HFFc6 (cell line): ENCODE measurements around the gene ACSL1. TPM values are rescaled to one million over a fixed set of nuclear protein-coding genes. Genes with fewer than 3 reads are reported as not detected.

Experiments
- DNase-seq: peaks from one replicate; pipeline ENCODE4 v3.0.0-alpha.2; 2018
- H3K27ac Mint-ChIP-seq: 2 replicates; pipeline ENCODE4 v1.8.0; 2020; ENCODE audit warnings: mild to moderate bottlenecking, mixed read lengths
- H3K27me3 Mint-ChIP-seq: 2 replicates; pipeline ENCODE4 v1.8.0; 2021; ENCODE audit warnings: mild to moderate bottlenecking, moderate library complexity, mixed read lengths; ENCODE audit not compliant: insufficient read depth
- H3K36me3 Mint-ChIP-seq: 2 replicates; pipeline ENCODE4 v1.8.0; 2021; ENCODE audit warnings: low read depth, mixed read lengths
- H3K4me1 Mint-ChIP-seq: 2 replicates; pipeline ENCODE4 v1.8.0; 2020; ENCODE audit warnings: low read depth, mixed read lengths
- H3K4me3 Mint-ChIP-seq: 2 replicates; pipeline ENCODE4 v1.8.0; 2020; ENCODE audit warnings: mild to moderate bottlenecking, moderate library complexity, mixed read lengths
- H3K9me3 Mint-ChIP-seq: 2 replicates; pipeline ENCODE4 v1.8.0; 2020; ENCODE audit warnings: mild to moderate bottlenecking, mixed read lengths
- CTCF ChIP-seq: fragments of 200-600 bp; sonication (generic); IDR thresholded peaks from 2 replicates; pipeline ENCODE4 v1.5.0; 2021; ENCODE audit warnings: antibody characterized with exemption, mild to moderate bottlenecking
- total RNA-seq, 6 experiments: library from RNA; stranded (reverse); fragmentation: NEBNext Ultra II Directional; extraction: Animal tissue kit (Norgen Biotek cat#: 25700); gene quantifications; 2 replicates in 1 of 6; 3 replicates in 5 of 6; pipeline ENCODE4 v1.2.3, GENCODE V29; 2021

ACSL1 gene
- total RNA-seq, 6 experiments from 2014 or later, result 21.7 to 24.0 (median 22.9) TPM

GRCh38 chr4:184719407-184719806 lies 106.4 kb downstream of the ACSL1 start:
- TF ChIP-seq CTCF, result no peak
- Mint-ChIP-seq H3K27ac (no peak overlapping the region), H3K9me3 (peaks cover 5% of the 10 kb centered on the region; the same call in 1 of the 2 replicates), H3K36me3 (peaks cover 50% of the 10 kb centered on the region), H3K4me3 (no peak overlapping the region), H3K27me3 (no peaks in the 10 kb centered on the region; the same call in 1 of the 2 replicates), H3K4me1 (peaks cover 4% of the 10 kb centered on the region; the same call in 1 of the 2 replicates)
- DNase-seq, result no peak

GRCh38 chr4:184715526-184715925 lies 110.2 kb downstream of the ACSL1 start:
- Mint-ChIP-seq H3K9me3 (no peaks in the 10 kb centered on the region), H3K4me1 (peaks cover 4% of the 10 kb centered on the region; the same call in 1 of the 2 replicates), H3K4me3 (no peak overlapping the region), H3K27ac (no peak overlapping the region), H3K27me3 (no peaks in the 10 kb centered on the region; the same call in 1 of the 2 replicates), H3K36me3 (peaks cover 27% of the 10 kb centered on the region)
- TF ChIP-seq CTCF, result no peak
- DNase-seq, result no peak

GRCh38 chr4:184713887-184714286 lies 111.9 kb downstream of the ACSL1 start:
- Mint-ChIP-seq H3K27ac (no peak overlapping the region), H3K4me3 (no peak overlapping the region), H3K36me3 (peaks cover 18% of the 10 kb centered on the region), H3K9me3 (no peaks in the 10 kb centered on the region), H3K4me1 (peaks cover 4% of the 10 kb centered on the region; the same call in 1 of the 2 replicates), H3K27me3 (no peaks in the 10 kb centered on the region)
- TF ChIP-seq CTCF, result no peak
- no peak for DNase-seq

GRCh38 chr4:184712322-184712721 lies 113.4 kb downstream of the ACSL1 start:
- no peak overlapping the region for H3K4me3 Mint-ChIP-seq

GRCh38 chr4:184706453-184706852 lies 119.3 kb downstream of the ACSL1 start:
- Mint-ChIP-seq H3K9me3 (no peaks in the 10 kb centered on the region), H3K27ac (no peak overlapping the region; the same call in 1 of the 2 replicates), H3K4me3 (no peak overlapping the region), H3K4me1 (no peaks in the 10 kb centered on the region), H3K36me3 (peaks cover 30% of the 10 kb centered on the region; the same call in 1 of the 2 replicates), H3K27me3 (no peaks in the 10 kb centered on the region)
- DNase-seq, result no peak
- TF ChIP-seq CTCF, result no peak

More at GRCh38 chr4:184712322-184712721, 113.4 kb downstream of the ACSL1 start:
- H3K27ac Mint-ChIP-seq, result no peak overlapping the region
- H3K36me3 Mint-ChIP-seq, result peaks cover 19% of the 10 kb centered on the region
- peaks cover 4% of the 10 kb centered on the region; the same call in 1 of the 2 replicates for H3K4me1 Mint-ChIP-seq
- H3K27me3 Mint-ChIP-seq, result no peaks in the 10 kb centered on the region
- H3K9me3 Mint-ChIP-seq, result no peaks in the 10 kb centered on the region
- no peak for DNase-seq
- TF ChIP-seq CTCF, result no peak
